DND-41 (cell line): ENCODE measurements around the gene ECPAS.

Source experiments
- CTCF ChIP-seq: IDR thresholded peaks from 2 replicates; pipeline ENCODE4 v1.5.1; 2012; ENCODE audit warnings: borderline replicate concordance, low read length, moderate library complexity, mild to moderate bottlenecking; ENCODE audit not compliant: poor library complexity, severe bottlenecking; ENCODE audit errors: extremely low read depth
- EZH2 ChIP-seq: IDR thresholded peaks from 3 replicates; pipeline ENCODE4 v1.6.1; 2012; ENCODE audit warnings: borderline replicate concordance, low read depth, mild to moderate bottlenecking, moderate library complexity, low read length, inconsistent platforms; ENCODE audit not compliant: severe bottlenecking

GRCh38 chr9:111477677-111478076 is 6.5 kb downstream of the ECPAS start:
- TF ChIP-seq CTCF = no peak
- TF ChIP-seq EZH2 = no peak
